Heart left ventricle (tissue), 16 donors: ENCODE results near the gene BLOC1S4. TPM values are rescaled to one million over a fixed set of nuclear protein-coding genes. Genes with fewer than 3 reads are reported as not detected.
"Not testable (repeated sequence)": the region's sequence is repeated elsewhere in the genome, so short reads cannot be mapped to it uniquely, and the experiment has no call there.

Experiments
- ATAC-seq, 4 donors: fragments of 200-7000 bp; cut with Tn5 transposase; one replicate each; pipeline ENCODE4 v1.9.1; 2020 to 2022; ENCODE audit warnings: moderate library complexity in 4 of 4, mild to moderate bottlenecking in 3 of 4, moderate number of reproducible peaks in 1 of 4
- DNase-seq, 5 donors: peaks; one replicate each; pipeline ENCODE4 v3.0.0-alpha.2; 2020
- H3K27ac ChIP-seq, 12 donors: fragments of 200-600 bp; sonication (generic) in 4 of 12; one replicate each; pipeline versions ENCODE4 v1.5.0 to v1.8.0; 2016 to 2022; ENCODE audit warnings: mild to moderate bottlenecking in 2 of 12
- H3K27me3 ChIP-seq, 9 donors: fragments of 200-600 bp; sonication (generic) in 2 of 9; one replicate each; pipeline versions ENCODE4 v1.5.1 to v1.8.0; 2016 to 2022; ENCODE audit warnings: mild to moderate bottlenecking in 3 of 9
- H3K36me3 ChIP-seq, 9 donors: fragments of 200-600 bp; sonication (generic) in 2 of 9; one replicate each; pipeline versions ENCODE4 v1.5.0 to v1.8.0; 2018 to 2022; ENCODE audit warnings: mild to moderate bottlenecking in 2 of 9
- H3K4me1 ChIP-seq, 12 donors: fragments of 200-600 bp; sonication (generic) in 4 of 12; one replicate each; pipeline versions ENCODE4 v1.5.0 to v1.8.0; 2016 to 2022; ENCODE audit warnings: mild to moderate bottlenecking in 3 of 12
- H3K4me3 ChIP-seq, 12 donors: fragments of 200-600 bp; sonication (generic) in 4 of 12; one replicate each; pipeline versions ENCODE4 v1.5.0 to v1.8.0; 2017 to 2022; ENCODE audit warnings: mild to moderate bottlenecking in 9 of 12, moderate library complexity in 4 of 12
- H3K9me3 ChIP-seq, 12 donors: fragments of 200-600 bp; sonication (generic) in 4 of 12; one replicate each; pipeline versions ENCODE4 v1.5.0 to v1.8.0; 2016 to 2022; ENCODE audit warnings: mild to moderate bottlenecking in 1 of 12
- POLR2A ChIP-seq, 2 donors: fragments of 450-650 bp; IDR thresholded peaks; one replicate each; pipeline ENCODE4 v1.6.1; 2017; ENCODE audit warnings: antibody characterized with exemption in 2 of 2, mild to moderate bottlenecking in 2 of 2, moderate library complexity in 2 of 2
- WGBS, 4 donors: extraction: QIAGEN DNeasy Blood & Tissue Kit in 2 of 4; methylation state at CpG; one replicate each; pipeline versions ENCODE4 v1.1.5 to v1.1.7; 2013 to 2018; 5-methylcytosine and 5-hydroxymethylcytosine counted together
- intact Hi-C, 10 donors: fragments of 100-400 bp; cut with DNase I; formaldehyde crosslinking; loops; one replicate each; pipeline versions ENCODE4 v1.11.1 to v1.14.2; 2022
- polyA plus RNA-seq, 2 donors: library from polyadenylated mRNA; stranded (reverse); fragments of 200-250 nt; gene quantifications; one replicate each; pipeline ENCODE4 v1.2.3, GENCODE V29; 2013
- total RNA-seq, 9 donors: library from RNA; depleted of rRNA in 2 of 9; stranded (reverse); fragments of >200 nt in 2 of 9; fragmentation: NEBNext Ultra II Directional in 3 of 9; extraction: Animal tissue kit (Norgen Biotek cat#: 25700) in 3 of 9; gene quantifications; one replicate each; pipeline versions ENCODE4 v1.1.0 to v1.2.4, GENCODE V29; 2016 to 2023
- TF ChIP-seq, protein P1 (sequence below), 12 donors: fragments of 200-600 bp; sonication (generic) in 4 of 12; IDR thresholded peaks; one replicate each; pipeline versions ENCODE4 v1.5.0 to v1.8.0; 2018 to 2022; ENCODE audit warnings: antibody characterized with exemption in 12 of 12, mild to moderate bottlenecking in 5 of 12
- donor health status: ischemic (EF 13 %, LVEDD 7.1; RV severe dilation, severe dysfunction).
- donor health status: healthy with polysubstance abuse.
- donor health status: DM: no; HTN: yes; CAD: no.
- donor health status: DM: no; HTN: no; CAD: no.
- donor health status: ischemic (EF 25% LVEDD 6.9; RV normal size, moderate dysfunction).
- donor health status: ischemic (EF 25% LVEDD 5.7; RV mildly dilated, moderate dysfunction).
- donor health status: healthy.
- donor health status: DM: yes; HTN: yes; CAD: no.
- donor health status: ischemic (EF 35%, LVEDD 5.7; RV mildly dilated, moderate dysfunction).
- donor health status: nonischemic (EF 11% LVEDD 7.7; RV severe dilation, severe dysfunction).
- donor health status: DM: yes; HTN: yes; CAD: no.
- donor health status: PGD.
- donor health status: ischemic (EF 29% LVEDD 5.4; RV normal size, mild dysfunction).
- donor health status: nonischemic (EF 23%, LVEDD 6.1; RV moderate dilation, normal function).

BLOC1S4 gene
- total and polyA plus RNA-seq, 11 donors = 4.4 to 14.1 (median 7.3) TPM

DNA sequence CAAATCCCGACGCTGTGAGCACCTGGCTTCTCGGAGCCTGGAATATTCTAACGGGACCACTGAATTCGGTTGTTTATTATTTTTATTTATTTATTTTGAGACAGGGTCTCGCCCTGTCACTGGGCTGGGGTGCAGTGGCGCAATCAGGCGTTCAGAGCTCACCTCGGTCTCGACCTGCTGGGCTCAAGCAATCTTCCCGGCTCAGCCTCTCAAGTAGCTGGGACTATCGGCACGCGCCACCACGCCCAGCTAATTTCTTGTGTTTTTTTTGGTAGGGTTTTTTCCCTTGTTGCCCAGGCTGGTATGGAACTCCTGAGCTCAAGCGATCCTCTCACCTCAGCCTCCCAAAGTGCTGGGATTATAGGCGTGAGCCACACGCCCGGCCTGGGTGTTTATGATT is 43.8 kb upstream of the BLOC1S4 start:
- 95 to 97% (median 97%) methylated on average over 19 of the region's 19 CpGs for WGBS, 4 donors
- intact Hi-C loops = loop anchor here in 2 of 10 donors (2.0 to 5.0 kb wide), 2 partner anchors 31 to 35 kb away; partner anchors contain the start of genes MRFAP1 (in 1 of the 2) and MRFAP1L1 (in 1 of the 2)
- H3K4me1 ChIP-seq = peaks cover 3 to 36% (median 27%) of the 10 kb centered on the region in 12 donors
- H3K4me3 ChIP-seq = no peak overlapping the region
- H3K27me3 ChIP-seq = no peaks in the 10 kb centered on the region
- DNase-seq = no peak
- no peak for TF ChIP-seq POLR2A (IDR thresholded peaks at IDR 0.05)
- TF ChIP-seq, protein P1, sequence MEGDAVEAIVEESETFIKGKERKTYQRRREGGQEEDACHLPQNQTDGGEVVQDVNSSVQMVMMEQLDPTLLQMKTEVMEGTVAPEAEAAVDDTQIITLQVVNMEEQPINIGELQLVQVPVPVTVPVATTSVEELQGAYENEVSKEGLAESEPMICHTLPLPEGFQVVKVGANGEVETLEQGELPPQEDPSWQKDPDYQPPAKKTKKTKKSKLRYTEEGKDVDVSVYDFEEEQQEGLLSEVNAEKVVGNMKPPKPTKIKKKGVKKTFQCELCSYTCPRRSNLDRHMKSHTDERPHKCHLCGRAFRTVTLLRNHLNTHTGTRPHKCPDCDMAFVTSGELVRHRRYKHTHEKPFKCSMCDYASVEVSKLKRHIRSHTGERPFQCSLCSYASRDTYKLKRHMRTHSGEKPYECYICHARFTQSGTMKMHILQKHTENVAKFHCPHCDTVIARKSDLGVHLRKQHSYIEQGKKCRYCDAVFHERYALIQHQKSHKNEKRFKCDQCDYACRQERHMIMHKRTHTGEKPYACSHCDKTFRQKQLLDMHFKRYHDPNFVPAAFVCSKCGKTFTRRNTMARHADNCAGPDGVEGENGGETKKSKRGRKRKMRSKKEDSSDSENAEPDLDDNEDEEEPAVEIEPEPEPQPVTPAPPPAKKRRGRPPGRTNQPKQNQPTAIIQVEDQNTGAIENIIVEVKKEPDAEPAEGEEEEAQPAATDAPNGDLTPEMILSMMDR (IDR thresholded peaks at IDR 0.05) = no peak
- H3K36me3 ChIP-seq = peaks cover 0 to 13% (median 8%) of the 10 kb centered on the region in 9 donors
- ATAC-seq = no peak
- no peaks in the 10 kb centered on the region for H3K9me3 ChIP-seq
- no peak overlapping the region for H3K27ac ChIP-seq

DNA sequence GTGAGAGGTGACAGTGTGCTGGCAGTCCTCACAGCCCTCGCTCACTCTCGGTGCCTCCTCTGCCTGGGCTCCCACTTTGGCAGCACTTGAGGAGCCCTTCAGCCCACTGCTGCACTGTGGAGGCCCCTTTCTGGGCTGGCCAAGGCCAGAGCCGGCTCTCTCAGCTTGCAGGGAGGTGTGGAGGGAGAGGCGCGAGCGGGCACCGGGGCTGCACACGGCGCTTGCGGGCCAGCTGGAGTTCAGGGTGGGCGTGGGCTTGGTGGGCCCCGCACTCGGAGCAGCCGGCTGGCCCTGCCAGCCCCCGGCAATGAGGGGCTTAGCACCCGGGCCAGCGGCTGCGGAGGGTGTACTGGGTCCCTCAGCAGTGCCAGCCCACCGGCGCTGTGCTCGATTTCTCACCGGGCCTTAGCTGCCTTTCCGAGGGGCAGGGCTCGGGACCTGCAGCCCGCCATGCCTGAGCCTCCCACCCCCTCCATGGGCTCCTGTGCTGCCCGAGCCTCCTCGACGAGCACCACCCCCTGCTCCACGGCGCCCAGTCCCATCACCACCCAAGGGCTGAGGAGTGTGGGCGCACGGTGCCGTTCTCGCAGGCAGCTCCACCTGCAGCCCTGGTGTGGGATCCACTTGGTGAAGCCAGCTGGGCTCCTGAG is 43.3 kb upstream of the BLOC1S4 start:
- not testable (repeated sequence) for H3K27ac ChIP-seq, ATAC-seq, H3K27me3 ChIP-seq, H3K9me3 ChIP-seq, DNase-seq
- H3K4me3 ChIP-seq = peak overlapping the region in 2 of 12 donors; percentile 66 to 96
- peaks cover 3 to 41% (median 30%) of the 10 kb centered on the region in 12 donors for H3K4me1 ChIP-seq
- H3K36me3 ChIP-seq = peaks cover 0 to 15% (median 8%) of the 10 kb centered on the region in 9 donors
- intact Hi-C loops = loop anchor here in 3 of 10 donors (1.0 to 5.0 kb wide), 3 partner anchors 32 to 35 kb away; partner anchors contain the start of genes MRFAP1 (in 2 of the 3) and MRFAP1L1 (in 1 of the 3)
- WGBS, 4 donors = 95 to 99% (median 97%) methylated on average over 21 to 34 of the region's 34 CpGs

GRCh38 chr4:6673191-6673659 is 42.7 kb upstream of the BLOC1S4 start:
- not testable (repeated sequence) for H3K9me3 ChIP-seq, DNase-seq, H3K27me3 ChIP-seq
- Histone ChIP-seq H3K36me3 (peaks cover 0 to 17% (median 8%) of the 10 kb centered on the region in 9 donors), H3K4me1 (peaks cover 3 to 41% (median 30%) of the 10 kb centered on the region in 12 donors), H3K27ac (peak overlapping the region in 11 of 12 donors; percentile 78 to 89 (median 84)), H3K4me3 (peak overlapping the region; percentile 47 to 96 (median 74))
- intact Hi-C loops = loop anchor here in 3 of 10 donors (1.0 to 5.0 kb wide), 3 partner anchors 32 to 34 kb away; partner anchors contain the start of genes MRFAP1 (in 2 of the 3) and MRFAP1L1 (in 1 of the 3)
- peak in 2 of 4 donors; percentile 27 to 36 for ATAC-seq
- 34 to 62% (median 45%) methylated on average over 14 of the region's 14 CpGs for WGBS, 4 donors
- TF ChIP-seq POLR2A (IDR thresholded peaks at IDR 0.05) = peak in 1 of 2 donors; percentile 33

DNA sequence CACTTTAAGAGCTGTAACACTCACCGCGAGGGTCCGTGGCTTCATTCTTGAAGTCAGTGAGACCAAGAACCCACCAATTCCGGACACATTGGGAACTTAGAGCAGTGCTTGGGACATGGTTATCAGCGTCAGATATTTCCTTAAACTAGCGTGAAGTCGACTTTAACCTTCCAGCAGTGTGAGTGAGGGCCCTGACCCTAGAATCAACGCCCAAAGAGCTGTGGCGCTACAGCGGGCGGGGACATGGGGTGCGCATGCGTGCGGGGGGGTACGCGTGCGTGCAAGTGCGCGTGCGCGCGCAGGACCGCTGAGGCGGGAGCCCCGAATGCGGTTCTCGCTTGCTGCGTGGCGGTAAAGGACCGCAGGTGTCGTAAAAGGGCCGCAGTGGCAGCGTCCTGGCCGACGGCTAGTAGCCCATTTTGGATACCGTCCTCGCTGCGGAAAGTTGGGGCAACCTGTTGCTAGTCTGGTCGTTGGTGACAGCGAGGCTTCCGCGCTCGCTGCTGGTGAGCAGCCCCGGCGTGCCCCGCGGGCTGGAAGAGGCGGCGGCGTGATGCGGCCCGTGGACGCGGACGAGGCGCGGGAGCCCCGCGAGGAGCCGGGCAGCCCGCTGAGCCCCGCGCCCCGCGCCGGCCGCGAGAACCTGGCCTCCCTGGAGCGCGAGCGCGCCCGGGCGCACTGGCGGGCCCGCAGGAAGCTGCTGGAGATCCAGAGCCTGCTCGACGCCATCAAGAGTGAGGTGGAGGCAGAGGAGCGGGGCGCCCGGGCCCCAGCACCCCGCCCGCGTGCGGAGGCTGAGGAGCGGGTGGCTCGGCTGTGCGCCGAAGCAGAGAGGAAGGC is 42.1 kb upstream of the BLOC1S4 start:
- Histone ChIP-seq H3K9me3 (no peaks in the 10 kb centered on the region), H3K36me3 (peaks cover 0 to 17% (median 8%) of the 10 kb centered on the region in 9 donors), H3K27me3 (no peaks in the 10 kb centered on the region), H3K4me1 (peaks cover 3 to 41% (median 30%) of the 10 kb centered on the region in 12 donors), H3K4me3 (peak overlapping the region; percentile 47 to 96 (median 74)), H3K27ac (peak overlapping the region; percentile 38 to 89 (median 84))
- 1 to 3% (median 2%) methylated on average over 32 to 89 of the region's 89 CpGs for WGBS, 4 donors
- DNase-seq (peak; percentile 94 to 97 (median 96)), ATAC-seq (peak; percentile 88 to 95 (median 90))
- TF ChIP-seq POLR2A (IDR thresholded peaks at IDR 0.05) = peak in 1 of 2 donors; percentile 72
- TF ChIP-seq, protein P1 (IDR thresholded peaks at IDR 0.05) = no peak
- intact Hi-C loops = loop anchor here in 3 of 10 donors (1.0 to 5.0 kb wide), 4 partner anchors 33 to 36 kb away; partner anchors contain the start of genes MRFAP1 (in 2 of the 3) and MRFAP1L1 (in 1 of the 3)
